ENCODE data around the gene BRSK2. TPM values are rescaled to one million over a fixed set of nuclear protein-coding genes. Genes with fewer than 3 reads are reported as not detected.
A peak's percentile ranks its signal among the peaks of the same experiment; 100 is the strongest.
"Not testable (repeated sequence)": the region's sequence is repeated elsewhere in the genome, so short reads cannot be mapped to it uniquely, and the experiment has no call there.

Gene BRSK2
- polyA plus RNA-seq, 1 of the 3 experiments (the other 2 are of a cell fraction): 0.64 TPM

DNA sequence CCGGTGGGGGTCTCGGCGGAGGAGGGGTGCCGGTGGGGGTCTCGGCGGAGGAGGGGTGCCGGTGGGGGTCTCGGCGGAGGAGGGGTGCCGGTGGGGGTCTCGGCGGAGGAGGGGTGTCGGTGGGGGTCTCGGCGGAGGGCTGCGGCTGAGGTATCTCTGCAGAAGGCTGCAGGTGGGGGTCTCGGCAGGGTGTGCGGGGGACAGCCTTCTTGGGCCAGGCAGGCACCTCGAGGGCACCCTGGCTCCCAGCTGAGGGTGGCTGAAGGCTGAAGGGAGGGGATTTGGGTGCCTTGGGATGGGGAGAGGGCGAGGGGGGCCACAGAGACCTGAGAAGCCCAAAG, 45.7 kb downstream of the BRSK2 start:
- H3F3A ChIP-seq (replicated peaks; ENCODE audit: insufficient read depth); H3K9ac ChIP-seq; H3K36me3 ChIP-seq (replicated peaks in 1 of 2; ENCODE audit: control insufficient read depth in 1 of 2, insufficient read depth in 2 of 2, low read length in 1 of 2); H3K4me3 ChIP-seq (ENCODE audit: low read depth in 2 of 2, low read length in 1 of 2); H3K4me2 ChIP-seq; H3K9me2 ChIP-seq; H3K79me2 ChIP-seq (ENCODE audit: insufficient read depth); H4K20me1 ChIP-seq (ENCODE audit: insufficient read depth); H3K9me3 ChIP-seq; H3K27me3 ChIP-seq (ENCODE audit: insufficient read depth); DNase-seq; H2AFZ ChIP-seq (ENCODE audit: low read depth); POLR2A ChIA-PET; H3K27ac ChIP-seq (ENCODE audit: low read depth in 2 of 2, low read length in 1 of 2): not testable (repeated sequence)
- H3K4me1 ChIP-seq (ENCODE audit: control insufficient read depth in 1 of 2, insufficient read depth in 2 of 2, low read depth in 1 of 2, low read length in 1 of 2): peaks cover 0 to 30% of the 10 kb centered on the region in 2 experiments; a peak in 1 of 4 replicates
- whole genome bisulfite sequencing (ENCODE audit: low lambda C conversion rate): 68% methylated on average over 6 of the region's 20 CpGs
- CTCF ChIA-PET: interaction anchor here (1.2 to 1.5 kb wide), 2 partner anchors 80 to 233 kb away, joined by 3 to 5 read pairs; no protein-coding TSS in a partner anchor

DNA sequence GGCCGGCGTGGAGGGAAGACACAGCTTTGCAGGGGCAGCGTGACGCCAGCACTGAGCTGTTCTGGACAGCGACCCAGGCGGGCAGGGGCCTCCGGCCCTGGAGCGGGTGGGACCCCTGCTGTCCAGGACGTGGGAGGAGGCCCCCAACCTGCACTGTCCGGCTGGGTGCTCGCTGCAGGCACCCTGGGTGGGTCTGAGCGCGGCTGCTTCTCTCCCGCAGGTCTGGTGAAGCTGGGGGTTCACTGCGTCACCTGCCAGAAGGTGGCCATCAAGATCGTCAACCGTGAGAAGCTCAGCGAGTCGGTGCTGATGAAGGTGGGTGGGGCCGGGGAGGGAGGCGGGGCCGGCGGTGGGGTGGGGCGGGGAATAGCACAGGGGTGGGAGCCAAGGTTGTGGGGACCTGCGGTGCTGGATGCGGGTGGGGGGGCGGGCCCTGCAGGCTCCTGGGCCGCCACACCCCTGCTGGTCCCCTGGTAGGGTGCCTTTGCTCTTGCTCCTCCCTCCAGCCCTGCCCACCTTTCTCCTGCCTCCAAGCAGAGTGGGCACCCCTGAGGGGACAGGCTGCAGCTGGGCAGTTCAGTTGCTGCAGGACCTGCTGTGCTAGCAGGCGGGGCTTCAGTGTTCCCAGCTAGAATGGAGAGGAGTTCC, 46.2 kb downstream of the BRSK2 start:
- H3F3A ChIP-seq (replicated peaks; ENCODE audit: insufficient read depth): no peaks in the 10 kb centered on the region
- no peaks in the 10 kb centered on the region for H4K20me1 ChIP-seq (ENCODE audit: insufficient read depth)
- no peaks in the 10 kb centered on the region for H3K9me3 ChIP-seq
- peaks cover 0 to 30% of the 10 kb centered on the region in 2 experiments; a peak in 1 of 4 replicates for H3K4me1 ChIP-seq (ENCODE audit: control insufficient read depth in 1 of 2, insufficient read depth in 2 of 2, low read depth in 1 of 2, low read length in 1 of 2)
- H2AFZ ChIP-seq (ENCODE audit: low read depth): no peak overlapping the region
- no peaks in the 10 kb centered on the region for H3K9me2 ChIP-seq
- H3K27ac ChIP-seq (ENCODE audit: low read depth in 2 of 2, low read length in 1 of 2): no peak overlapping the region; a peak in 1 of 4 replicates
- CTCF ChIA-PET: interaction anchor here (1.1 to 1.5 kb wide), 4 partner anchors 10 to 233 kb away, joined by 3 to 5 read pairs (median 3); no protein-coding TSS in a partner anchor
- no peak overlapping the region for H3K4me3 ChIP-seq (ENCODE audit: low read depth in 2 of 2, low read length in 1 of 2)
- H3K4me2 ChIP-seq: no peak overlapping the region
- no peaks in the 10 kb centered on the region for H3K79me2 ChIP-seq (ENCODE audit: insufficient read depth)
- no peak overlapping the region for H3K9ac ChIP-seq
- DNase-seq: peak; percentile 73
- 48% methylated on average over 15 of the region's 29 CpGs for WGBS (ENCODE audit: low lambda C conversion rate)
- TF ChIP-seq TAF1 (IDR thresholded peaks at IDR 0.05; ENCODE audit: borderline replicate concordance, low read depth, low read length): no peak
- no peak for TF ChIP-seq RCOR1 (IDR thresholded peaks at IDR 0.05; ENCODE audit: low read length)
- no peak for TF ChIP-seq MEF2A (IDR thresholded peaks at IDR 0.05; ENCODE audit: borderline replicate concordance, low read depth)
- TF ChIP-seq, protein P1, sequence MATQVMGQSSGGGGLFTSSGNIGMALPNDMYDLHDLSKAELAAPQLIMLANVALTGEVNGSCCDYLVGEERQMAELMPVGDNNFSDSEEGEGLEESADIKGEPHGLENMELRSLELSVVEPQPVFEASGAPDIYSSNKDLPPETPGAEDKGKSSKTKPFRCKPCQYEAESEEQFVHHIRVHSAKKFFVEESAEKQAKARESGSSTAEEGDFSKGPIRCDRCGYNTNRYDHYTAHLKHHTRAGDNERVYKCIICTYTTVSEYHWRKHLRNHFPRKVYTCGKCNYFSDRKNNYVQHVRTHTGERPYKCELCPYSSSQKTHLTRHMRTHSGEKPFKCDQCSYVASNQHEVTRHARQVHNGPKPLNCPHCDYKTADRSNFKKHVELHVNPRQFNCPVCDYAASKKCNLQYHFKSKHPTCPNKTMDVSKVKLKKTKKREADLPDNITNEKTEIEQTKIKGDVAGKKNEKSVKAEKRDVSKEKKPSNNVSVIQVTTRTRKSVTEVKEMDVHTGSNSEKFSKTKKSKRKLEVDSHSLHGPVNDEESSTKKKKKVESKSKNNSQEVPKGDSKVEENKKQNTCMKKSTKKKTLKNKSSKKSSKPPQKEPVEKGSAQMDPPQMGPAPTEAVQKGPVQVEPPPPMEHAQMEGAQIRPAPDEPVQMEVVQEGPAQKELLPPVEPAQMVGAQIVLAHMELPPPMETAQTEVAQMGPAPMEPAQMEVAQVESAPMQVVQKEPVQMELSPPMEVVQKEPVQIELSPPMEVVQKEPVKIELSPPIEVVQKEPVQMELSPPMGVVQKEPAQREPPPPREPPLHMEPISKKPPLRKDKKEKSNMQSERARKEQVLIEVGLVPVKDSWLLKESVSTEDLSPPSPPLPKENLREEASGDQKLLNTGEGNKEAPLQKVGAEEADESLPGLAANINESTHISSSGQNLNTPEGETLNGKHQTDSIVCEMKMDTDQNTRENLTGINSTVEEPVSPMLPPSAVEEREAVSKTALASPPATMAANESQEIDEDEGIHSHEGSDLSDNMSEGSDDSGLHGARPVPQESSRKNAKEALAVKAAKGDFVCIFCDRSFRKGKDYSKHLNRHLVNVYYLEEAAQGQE (IDR thresholded peaks at IDR 0.05; ENCODE audit: low read depth, low read length): no peak
- no peak for TF ChIP-seq MXI1 (IDR thresholded peaks at IDR 0.05; ENCODE audit: low read depth, low read length)
- TF ChIP-seq YY1 (IDR thresholded peaks at IDR 0.05; ENCODE audit: low read depth): no peak
- no peak for TF ChIP-seq NFIC (IDR thresholded peaks at IDR 0.05; ENCODE audit: borderline replicate concordance)
- no peak for TF ChIP-seq FOXM1 (IDR thresholded peaks at IDR 0.05; ENCODE audit: low read depth)
- TF ChIP-seq GABPA (IDR thresholded peaks at IDR 0.05; ENCODE audit: low read depth): no peak
- no peak for TF ChIP-seq SMC3 (IDR thresholded peaks at IDR 0.05; ENCODE audit: low read depth, low read length)
- TF ChIP-seq RFX5 (IDR thresholded peaks at IDR 0.05; ENCODE audit: low read length): no peak
- no peak for TF ChIP-seq NRF1 (IDR thresholded peaks at IDR 0.05; ENCODE audit: low read depth, low read length)
- TF ChIP-seq, protein P2, sequence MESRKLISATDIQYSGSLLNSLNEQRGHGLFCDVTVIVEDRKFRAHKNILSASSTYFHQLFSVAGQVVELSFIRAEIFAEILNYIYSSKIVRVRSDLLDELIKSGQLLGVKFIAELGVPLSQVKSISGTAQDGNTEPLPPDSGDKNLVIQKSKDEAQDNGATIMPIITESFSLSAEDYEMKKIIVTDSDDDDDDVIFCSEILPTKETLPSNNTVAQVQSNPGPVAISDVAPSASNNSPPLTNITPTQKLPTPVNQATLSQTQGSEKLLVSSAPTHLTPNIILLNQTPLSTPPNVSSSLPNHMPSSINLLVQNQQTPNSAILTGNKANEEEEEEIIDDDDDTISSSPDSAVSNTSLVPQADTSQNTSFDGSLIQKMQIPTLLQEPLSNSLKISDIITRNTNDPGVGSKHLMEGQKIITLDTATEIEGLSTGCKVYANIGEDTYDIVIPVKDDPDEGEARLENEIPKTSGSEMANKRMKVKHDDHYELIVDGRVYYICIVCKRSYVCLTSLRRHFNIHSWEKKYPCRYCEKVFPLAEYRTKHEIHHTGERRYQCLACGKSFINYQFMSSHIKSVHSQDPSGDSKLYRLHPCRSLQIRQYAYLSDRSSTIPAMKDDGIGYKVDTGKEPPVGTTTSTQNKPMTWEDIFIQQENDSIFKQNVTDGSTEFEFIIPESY (IDR thresholded peaks at IDR 0.05; ENCODE audit: borderline replicate concordance, low read depth): no peak
- no peak for TF ChIP-seq ELF1 (IDR thresholded peaks at IDR 0.05)
- TF ChIP-seq JUND (IDR thresholded peaks at IDR 0.05): no peak
- TF ChIP-seq, protein P3, sequence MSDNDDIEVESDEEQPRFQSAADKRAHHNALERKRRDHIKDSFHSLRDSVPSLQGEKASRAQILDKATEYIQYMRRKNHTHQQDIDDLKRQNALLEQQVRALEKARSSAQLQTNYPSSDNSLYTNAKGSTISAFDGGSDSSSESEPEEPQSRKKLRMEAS (IDR thresholded peaks at IDR 0.05; ENCODE audit: low read depth): no peak
- TF ChIP-seq SIN3A (IDR thresholded peaks at IDR 0.05; ENCODE audit: borderline replicate concordance, low read depth, low read length): no peak
- TF ChIP-seq TCF12 (IDR thresholded peaks at IDR 0.05): no peak
- no peaks in the 10 kb centered on the region for H3K36me3 ChIP-seq (replicated peaks in 1 of 2; ENCODE audit: control insufficient read depth in 1 of 2, insufficient read depth in 2 of 2, low read length in 1 of 2)
- POLR2A ChIA-PET: no interaction called here
- H3K27me3 ChIP-seq (ENCODE audit: insufficient read depth): no peaks in the 10 kb centered on the region
